Measurements from ENCODE around the gene BORCS5. TPM values are rescaled to one million over a fixed set of nuclear protein-coding genes. Genes with fewer than 3 reads are reported as not detected.
A peak's percentile ranks its signal among the peaks of the same experiment; 100 is the strongest.
"Not testable (repeated sequence)": the region's sequence is repeated elsewhere in the genome, so short reads cannot be mapped to it uniquely, and the experiment has no call there.

Gene BORCS5
- total RNA-seq, 1 donor from 2014 or later, result 35.8 TPM

DNA sequence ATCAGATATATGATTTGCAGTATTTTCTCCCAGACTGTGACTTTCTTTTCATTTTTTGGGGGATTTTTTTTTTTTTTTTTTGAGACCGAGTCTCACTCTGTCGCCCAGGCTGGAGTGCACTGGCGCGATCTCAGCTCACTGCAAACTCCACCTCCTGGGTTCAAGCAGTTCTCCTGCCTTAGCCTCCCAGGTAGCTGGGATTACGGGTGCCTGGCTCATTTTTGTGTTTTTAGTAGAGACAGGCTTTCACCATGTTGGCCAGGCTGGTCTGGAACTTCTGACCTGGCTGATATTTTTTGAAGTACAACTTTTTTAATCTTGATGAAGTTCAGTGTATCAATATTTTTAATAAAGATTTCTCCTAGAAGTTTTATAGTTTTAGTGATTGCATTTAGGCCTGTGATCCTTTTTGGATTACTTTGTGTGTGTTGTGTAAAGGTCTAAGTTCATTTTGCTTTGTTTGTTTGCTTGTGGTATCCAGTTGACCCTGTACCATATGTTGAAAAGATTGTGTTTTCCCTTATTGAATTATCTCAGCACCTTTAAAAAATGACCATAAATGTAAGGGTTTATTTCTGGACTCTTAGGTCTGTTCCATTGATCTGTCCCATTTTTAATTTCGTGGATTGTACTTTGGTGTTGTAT lies 24.2 kb downstream of the BORCS5 start:
- intact Hi-C loops (cut with DNase I), result no loop called here
- ATAC-seq, result no peak
- no peak for DNase-seq (ENCODE audit: low spot score)

GRCh38 chr12:12381982-12382381 lies 25.1 kb downstream of the BORCS5 start:
- DNase-seq (ENCODE audit: low spot score), result no peak
- intact Hi-C loops (cut with DNase I), result no loop called here
- no peak for ATAC-seq

DNA sequence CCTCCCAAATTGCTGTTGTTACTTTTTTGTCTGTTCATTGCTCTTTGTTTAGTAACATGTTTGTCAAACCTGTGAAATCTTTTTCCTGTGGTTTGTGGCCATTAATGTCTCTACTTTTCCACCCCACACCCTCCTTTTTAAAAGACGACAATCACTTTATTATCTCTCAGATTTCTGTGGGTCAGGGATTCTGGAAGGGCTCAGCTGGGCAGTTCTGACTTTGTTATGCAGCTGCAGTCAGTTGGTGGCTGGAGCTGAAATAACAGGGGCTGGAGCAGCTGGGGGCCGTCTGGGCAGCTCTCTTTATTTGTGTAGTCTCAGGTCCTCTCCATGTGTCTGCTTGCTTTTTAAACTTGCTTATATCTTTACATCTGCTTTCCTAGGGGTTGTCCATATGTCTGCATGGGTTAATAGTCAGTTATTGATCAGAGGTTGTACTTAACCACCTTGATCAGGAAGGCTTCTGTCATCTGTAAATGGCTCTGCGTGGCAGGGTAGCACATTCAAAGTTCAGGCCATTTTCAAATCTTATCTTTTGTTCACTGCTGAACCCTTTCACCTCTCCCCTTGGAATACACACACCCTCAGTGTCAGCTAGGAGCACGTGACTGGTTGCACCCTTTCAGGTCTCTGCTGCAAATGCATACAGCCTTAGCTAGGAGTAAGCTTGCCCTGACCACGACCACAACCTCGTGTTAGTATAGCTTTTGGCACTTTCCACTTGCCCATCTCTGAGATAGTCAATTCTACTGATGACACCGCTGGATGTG lies 27.9 kb downstream of the BORCS5 start:
- DNase-seq (ENCODE audit: low spot score) (no peak), ATAC-seq (no peak)
- intact Hi-C loops (cut with DNase I), result no loop called here

- intact Hi-C loops (cut with DNase I), result no loop called here
- DNase-seq (ENCODE audit: low spot score) (no peak), ATAC-seq (no peak)
These were observed 30.6 kb downstream of the BORCS5 start for GRCh38 chr12:12387501-12387900.

DNA sequence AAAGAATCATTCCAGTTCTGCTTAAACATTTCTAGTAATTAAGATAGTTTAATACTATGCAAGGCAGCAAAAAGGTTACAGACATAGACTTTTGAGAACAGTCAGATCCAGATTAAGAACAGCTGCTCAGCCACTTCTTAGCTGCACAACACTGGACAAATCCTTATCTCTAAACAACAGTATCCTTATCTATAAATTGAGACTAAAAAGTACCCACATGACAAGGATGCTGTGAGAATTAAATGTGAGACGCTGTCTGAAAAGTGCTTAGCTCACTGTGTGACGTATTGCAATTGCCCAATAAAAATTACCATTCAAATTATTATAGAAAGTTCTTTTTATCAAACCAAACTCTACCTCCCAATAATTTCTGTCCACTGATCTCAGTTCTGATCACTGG lies 35.5 kb downstream of the BORCS5 start:
- ATAC-seq (no peak), DNase-seq (ENCODE audit: low spot score) (no peak)
- intact Hi-C loops (cut with DNase I), result no loop called here

GRCh38 chr12:12393171-12393570 lies 36.3 kb downstream of the BORCS5 start:
- ATAC-seq (no peak), DNase-seq (ENCODE audit: low spot score) (no peak)
- intact Hi-C loops (cut with DNase I), result no loop called here

GRCh38 chr12:12396694-12397093 lies 39.8 kb downstream of the BORCS5 start:
- ATAC-seq (no peak), DNase-seq (ENCODE audit: low spot score) (no peak)
- intact Hi-C loops (cut with DNase I), result no loop called here

- ATAC-seq (no peak), DNase-seq (ENCODE audit: low spot score) (no peak)
- intact Hi-C loops (cut with DNase I), result no loop called here
These were observed 40.3 kb downstream of the BORCS5 start for GRCh38 chr12:12397184-12397583.

GRCh38 chr12:12398026-12398859 lies 41.4 kb downstream of the BORCS5 start:
- ATAC-seq (peak; percentile 98), DNase-seq (ENCODE audit: low spot score) (peak; percentile 72)
- intact Hi-C loops (cut with DNase I), result no loop called here

GRCh38 chr12:12399161-12399560 lies 42.3 kb downstream of the BORCS5 start:
- DNase-seq (ENCODE audit: low spot score) (no peak), ATAC-seq (no peak)
- intact Hi-C loops (cut with DNase I), result no loop called here

DNA sequence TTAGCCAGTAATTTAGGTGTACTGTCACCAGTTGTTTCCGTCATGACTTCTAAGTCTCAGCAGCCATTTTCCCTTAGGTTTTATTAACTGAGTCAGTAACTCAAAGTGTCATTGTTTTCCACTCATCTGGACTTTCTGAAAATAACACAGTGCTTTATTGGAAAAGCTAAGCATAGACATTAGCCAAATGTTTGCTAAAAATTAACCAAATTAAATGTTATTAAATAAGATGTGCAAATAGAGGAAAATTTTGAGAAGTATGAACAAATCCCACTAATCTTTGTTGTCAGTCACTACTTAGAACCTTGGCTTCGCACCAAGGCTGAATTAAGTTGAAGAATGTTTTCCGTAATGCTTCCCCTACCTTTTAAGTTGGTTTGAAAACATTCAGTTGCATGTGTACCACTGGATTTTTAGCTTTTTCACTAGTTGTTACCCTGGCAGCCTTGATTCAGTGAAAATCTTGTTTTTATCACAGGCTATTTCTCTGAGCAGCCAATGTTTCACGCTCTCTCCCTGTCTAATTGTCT lies 43.0 kb downstream of the BORCS5 start:
- DNase-seq (ENCODE audit: low spot score) (no peak), ATAC-seq (no peak)
- intact Hi-C loops (cut with DNase I), result no loop called here

- intact Hi-C loops (cut with DNase I), result no loop called here
- ATAC-seq, result no peak
- DNase-seq (ENCODE audit: low spot score), result no peak
These were observed 43.9 kb downstream of the BORCS5 start for GRCh38 chr12:12400793-12401192.

- no peak for DNase-seq (ENCODE audit: low spot score)
- intact Hi-C loops (cut with DNase I), result no loop called here
- peak; percentile 11 for ATAC-seq
These were observed 46.7 kb downstream of the BORCS5 start for GRCh38 chr12:12403264-12404248.

- no peak for ATAC-seq
- DNase-seq (ENCODE audit: low spot score), result no peak
- intact Hi-C loops (cut with DNase I), result no loop called here
These were observed 47.4 kb downstream of the BORCS5 start for GRCh38 chr12:12404297-12404696.

DNA sequence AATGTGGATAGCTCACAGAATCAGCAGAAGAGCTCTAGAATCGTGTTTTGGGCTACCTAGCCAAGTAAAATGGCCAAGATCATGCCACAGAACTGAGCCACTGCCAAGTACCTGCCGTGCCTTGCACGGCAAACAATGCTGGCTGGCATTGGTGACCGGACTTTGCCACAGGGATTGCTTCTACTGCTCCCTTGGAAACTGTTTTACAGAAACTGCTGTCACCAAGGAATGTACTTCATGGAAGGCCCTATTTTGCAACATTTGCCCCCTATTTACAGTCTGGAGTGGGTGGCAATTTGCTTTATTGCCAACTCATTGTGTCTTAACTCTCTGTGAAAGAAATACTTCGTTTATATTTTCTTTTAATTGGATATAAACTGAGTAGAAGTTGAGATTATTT lies 49.0 kb downstream of the BORCS5 start:
- DNase-seq (ENCODE audit: low spot score), result no peak
- intact Hi-C loops (cut with DNase I), result no loop called here
- ATAC-seq, result no peak

GRCh38 chr12:12406762-12407161 lies 49.9 kb downstream of the BORCS5 start:
- DNase-seq (ENCODE audit: low spot score), result no peak
- intact Hi-C loops (cut with DNase I), result no loop called here
- ATAC-seq, result no peak

DNA sequence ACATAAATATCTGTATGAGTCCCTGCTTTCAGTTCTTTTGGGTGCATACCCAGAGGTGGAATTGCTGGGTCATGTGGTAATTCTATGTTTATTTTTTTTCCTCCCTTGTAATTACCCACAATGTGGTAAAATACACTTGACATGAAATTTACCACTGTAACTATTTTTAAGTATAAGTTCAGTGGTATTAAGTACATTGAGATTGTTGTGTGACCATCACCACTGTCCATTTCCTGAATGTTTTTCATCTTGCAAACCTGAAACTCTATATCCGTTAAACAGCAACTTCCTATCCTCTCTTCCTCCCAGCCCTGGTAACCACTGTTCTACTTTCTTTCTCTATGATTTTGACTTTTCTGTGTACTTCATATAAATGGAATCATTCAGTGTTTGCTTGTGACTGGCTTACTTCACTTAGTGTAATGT lies 51.4 kb downstream of the BORCS5 start:
- intact Hi-C loops (cut with DNase I), result no loop called here
- DNase-seq (ENCODE audit: low spot score) (no peak), ATAC-seq (no peak)

- DNase-seq (ENCODE audit: low spot score); intact Hi-C loops (cut with DNase I); ATAC-seq: not testable (repeated sequence)
These were observed 52.5 kb downstream of the BORCS5 start for GRCh38 chr12:12409337-12409736.

Data from sciatic nerve (tissue), 2 donors.